SK-N-SH (cell line): Measurements from ENCODE around the gene TMTC2. TPM values are rescaled to one million over a fixed set of nuclear protein-coding genes. Genes with fewer than 3 reads are reported as not detected.

Source experiments
- CTCF ChIA-PET: fragments of 300-600, 350-600 bp; formaldehyde crosslinking; extraction: SDS; loops from one replicate; lab custom pipeline; 2021; lab: Yijun Ruan, JAX
- POLR2A ChIA-PET: fragments of 350-600 bp; sonication (Branson Sonifier 250); formaldehyde crosslinking; extraction: SDS; loops from one replicate; lab custom pipeline; 2020; ENCODE audit warnings: antibody characterized with exemption, inconsistent platforms; lab: Yijun Ruan, JAX
- DNase-seq: peaks from one replicate; pipeline ENCODE4 v3.0.0; 2012
- H2AFZ ChIP-seq: fragments of 200-600 bp; sonication (generic); 2 replicates; pipeline ENCODE4 v1.8.1; 2016; ENCODE audit warnings: antibody characterized with exemption, mild to moderate bottlenecking, low read depth
- H3F3A ChIP-seq: fragments of 200-600 bp; sonication (generic); replicated peaks from 2 replicates; pipeline ENCODE3; 2016; ENCODE audit warnings: antibody characterized with exemption, mild to moderate bottlenecking; ENCODE audit not compliant: insufficient read depth
- H3K27ac ChIP-seq, 2 experiments: fragments of 200-500 bp in 1 of 2; fragments of 200-600 bp in 1 of 2; sonication (Bioruptor generic) in 1 of 2; sonication (generic), shearing (Covaris generic) in 1 of 2; 2 replicates each; pipeline versions ENCODE4 v1.5.1 to v1.6.1; 2014 to 2016; ENCODE audit warnings: low read depth in 2 of 2, inconsistent platforms in 1 of 2, low read length in 1 of 2, mild to moderate bottlenecking in 1 of 2, mixed read lengths in 1 of 2
- H3K27me3 ChIP-seq: fragments of 200-600 bp; sonication (generic), shearing (Covaris generic); 2 replicates; pipeline ENCODE4 v1.6.1; 2016; ENCODE audit warnings: mixed run types; ENCODE audit not compliant: insufficient read depth
- H3K36me3 ChIP-seq, 2 experiments: fragments of 200-500 bp in 1 of 2; fragments of 200-600 bp in 1 of 2; sonication (Bioruptor generic) in 1 of 2; sonication (generic) in 1 of 2; replicated peaks in 1 of 2; 2 replicates each; pipeline versions ENCODE3 to v1.5.1; 2014 to 2016; ENCODE audit warnings: low read length in 1 of 2, mild to moderate bottlenecking in 1 of 2; ENCODE audit not compliant: insufficient read depth in 2 of 2, control insufficient read depth in 1 of 2
- H3K4me1 ChIP-seq, 2 experiments: fragments of 200-500 bp in 1 of 2; fragments of 200-600 bp in 1 of 2; sonication (Bioruptor generic) in 1 of 2; sonication (generic), shearing (Covaris generic) in 1 of 2; 2 replicates each; pipeline versions ENCODE4 v1.5.1 to v1.6.1; 2014 to 2016; ENCODE audit warnings: low read depth in 1 of 2, low read length in 1 of 2, mixed run types in 1 of 2; ENCODE audit not compliant: insufficient read depth in 2 of 2, control insufficient read depth in 1 of 2
- H3K4me2 ChIP-seq: fragments of 200-600 bp; sonication (generic), shearing (Covaris generic); 2 replicates; pipeline ENCODE4 v1.6.1; 2017; ENCODE audit warnings: mixed run types
- H3K4me3 ChIP-seq, 2 experiments: fragments of 200-500 bp in 1 of 2; fragments of 200-600 bp in 1 of 2; sonication (Bioruptor generic) in 1 of 2; sonication (generic), shearing (Covaris generic) in 1 of 2; 2 replicates each; pipeline versions ENCODE4 v1.5.1 to v1.8.1; 2014 to 2016; ENCODE audit warnings: low read depth in 2 of 2, inconsistent platforms in 1 of 2, low read length in 1 of 2, mild to moderate bottlenecking in 1 of 2, mixed read lengths in 1 of 2, moderate library complexity in 1 of 2
- H3K79me2 ChIP-seq: fragments of 200-600 bp; sonication (generic); 2 replicates; pipeline ENCODE4 v1.8.1; 2017; ENCODE audit warnings: mild to moderate bottlenecking; ENCODE audit not compliant: insufficient read depth
- H3K9ac ChIP-seq: fragments of 200-600 bp; sonication (generic); 2 replicates; pipeline ENCODE4 v1.6.1; 2017; ENCODE audit warnings: mixed run types
- H3K9me2 ChIP-seq: fragments of 200-600 bp; sonication (generic); 2 replicates; pipeline ENCODE4 v1.6.1; 2017; ENCODE audit warnings: mixed run types
- H3K9me3 ChIP-seq: fragments of 200-600 bp; sonication (generic); 2 replicates; pipeline ENCODE4 v1.6.1; 2017; ENCODE audit warnings: mixed run types, mild to moderate bottlenecking, moderate library complexity
- H4K20me1 ChIP-seq: fragments of 200-600 bp; sonication (generic); 2 replicates; pipeline ENCODE4 v1.6.1; 2017; ENCODE audit warnings: mild to moderate bottlenecking, mixed run types; ENCODE audit not compliant: insufficient read depth
- EP300 ChIP-seq, 2 experiments: IDR thresholded peaks; 2 replicates each; pipeline versions ENCODE4 v1.4.0 to v1.6.1; 2012; ENCODE audit warnings: borderline replicate concordance in 1 of 2, low read depth in 1 of 2, low read length in 1 of 2
- EZH2phosphoT487 ChIP-seq: fragments of 200-600 bp; sonication (generic); IDR thresholded peaks from 2 replicates; pipeline ENCODE4 v1.6.1; 2017; ENCODE audit warnings: low read depth, mixed run types, mild to moderate bottlenecking, antibody characterized with exemption, moderate library complexity, borderline replicate concordance
- FOXJ3 ChIP-seq: sonication (generic); formaldehyde crosslinking; IDR thresholded peaks from 2 replicates; pipeline ENCODE4 v1.5.1; 2020; ENCODE audit warnings: mild to moderate bottlenecking, missing genetic modification reagents
- FOXM1 ChIP-seq: IDR thresholded peaks from 2 replicates; pipeline ENCODE4 v1.4.0; 2012; ENCODE audit warnings: low read depth, mild to moderate bottlenecking
- NFIC ChIP-seq: IDR thresholded peaks from 2 replicates; pipeline ENCODE4 v1.4.0; 2012; ENCODE audit warnings: borderline replicate concordance
- NRF1 ChIP-seq: IDR thresholded peaks from 2 replicates; pipeline ENCODE4 v1.6.1; 2012; ENCODE audit warnings: low read depth, mild to moderate bottlenecking, low read length
- RAD21 ChIP-seq: IDR thresholded peaks from 2 replicates; pipeline ENCODE4 v1.6.1; 2012; ENCODE audit warnings: mild to moderate bottlenecking, low read length
- SIN3A ChIP-seq: IDR thresholded peaks from 2 replicates; pipeline ENCODE4 v1.6.1; 2012; ENCODE audit warnings: low read depth, mild to moderate bottlenecking, low read length, moderate library complexity, borderline replicate concordance
- TCF12 ChIP-seq: IDR thresholded peaks from 2 replicates; pipeline ENCODE4 v1.4.0; 2012
- WGBS: methylation state at CpG from one replicate; pipeline ENCODE4 v1.1.6; 2017; ENCODE audit warnings: low lambda C conversion rate; 5-methylcytosine and 5-hydroxymethylcytosine counted together
- polyA plus RNA-seq, 3 experiments: library from polyadenylated mRNA; depleted of rRNA; stranded (reverse); fragments of >200 nt; gene quantifications; 2 replicates each; pipeline ENCODE4 v1.2.3, GENCODE V29; 2012
- TF ChIP-seq, protein P1 (sequence below): IDR thresholded peaks from 2 replicates; pipeline ENCODE4; 2012
- TF ChIP-seq, protein P2 (sequence below): IDR thresholded peaks from 2 replicates; pipeline ENCODE4 v1.6.1; 2012; ENCODE audit warnings: mild to moderate bottlenecking, low read depth, low read length, moderate library complexity

Gene TMTC2
- polyA plus RNA-seq, 1 of the 3 experiments (the other 2 are of a cell fraction) = 4.1 TPM

DNA sequence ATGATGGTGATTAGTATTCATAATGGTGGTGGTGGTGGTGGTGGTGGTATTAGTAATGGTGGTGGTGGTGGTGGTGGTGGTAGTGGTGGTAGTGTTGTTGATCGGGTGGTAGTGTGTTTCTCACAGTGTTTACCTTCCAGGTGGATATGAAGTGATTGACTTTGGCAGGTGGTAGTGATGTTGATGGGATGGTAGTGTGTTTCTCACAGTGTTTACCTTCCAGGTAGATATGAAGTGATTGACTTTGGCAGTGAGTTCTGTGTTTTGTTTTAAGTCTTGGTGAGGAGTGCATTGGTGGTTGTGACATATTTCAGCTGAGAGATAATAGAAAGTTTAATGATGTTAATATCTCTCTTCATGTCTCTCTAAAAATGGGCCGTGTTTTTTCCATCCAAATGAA is 189.4 kb downstream of the TMTC2 start (continued):
- no peak for TF ChIP-seq FOXJ3 (CRISPR knock-in tag)
- TF ChIP-seq EZH2phosphoT487 = no peak
- TF ChIP-seq, all 33 proteins: peak for 0

DNA sequence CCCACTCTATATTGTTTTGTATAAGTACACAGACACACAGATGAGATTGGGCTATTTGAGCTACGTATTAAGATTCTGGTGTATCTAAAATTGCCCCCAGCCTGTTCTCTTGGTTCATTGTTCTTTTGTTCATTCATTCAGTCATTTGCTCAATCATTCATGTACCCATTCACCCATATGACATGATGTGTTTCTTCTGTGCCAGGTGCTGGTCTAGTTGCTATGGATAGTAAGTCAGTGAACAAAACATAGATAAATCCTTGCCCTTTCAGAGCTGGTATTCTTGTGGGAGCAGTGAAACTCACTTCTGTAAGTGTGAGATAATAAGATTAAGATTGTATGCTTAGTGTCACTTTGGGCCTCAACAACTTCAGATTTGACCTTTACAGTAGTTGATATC is 191.3 kb downstream of the TMTC2 start:
- H3F3A ChIP-seq = no peaks in the 10 kb centered on the region
- H3K4me3 ChIP-seq = no peak overlapping the region
- H3K79me2 ChIP-seq = no peaks in the 10 kb centered on the region
- H3K4me1 ChIP-seq = peaks cover 0 to 8% of the 10 kb centered on the region in 2 experiments; a peak in 3 of 4 replicates
- no peak overlapping the region for H3K9ac ChIP-seq
- CTCF ChIA-PET = interaction anchor here (1.0 kb wide), 1 partner anchor 9 kb away, joined by 4 read pairs; no protein-coding TSS in a partner anchor
- H3K9me3 ChIP-seq = no peaks in the 10 kb centered on the region
- no peaks in the 10 kb centered on the region for H4K20me1 ChIP-seq
- H3K27ac ChIP-seq = no peak overlapping the region
- POLR2A ChIA-PET = no interaction called here
- no peaks in the 10 kb centered on the region for H3K27me3 ChIP-seq
- H3K9me2 ChIP-seq = no peaks in the 10 kb centered on the region
- no peak for DNase-seq
- 94% methylated on average over 1 of the region's 1 CpG for WGBS
- no peak overlapping the region for H3K4me2 ChIP-seq
- H2AFZ ChIP-seq = no peak overlapping the region
- TF ChIP-seq, protein P1, sequence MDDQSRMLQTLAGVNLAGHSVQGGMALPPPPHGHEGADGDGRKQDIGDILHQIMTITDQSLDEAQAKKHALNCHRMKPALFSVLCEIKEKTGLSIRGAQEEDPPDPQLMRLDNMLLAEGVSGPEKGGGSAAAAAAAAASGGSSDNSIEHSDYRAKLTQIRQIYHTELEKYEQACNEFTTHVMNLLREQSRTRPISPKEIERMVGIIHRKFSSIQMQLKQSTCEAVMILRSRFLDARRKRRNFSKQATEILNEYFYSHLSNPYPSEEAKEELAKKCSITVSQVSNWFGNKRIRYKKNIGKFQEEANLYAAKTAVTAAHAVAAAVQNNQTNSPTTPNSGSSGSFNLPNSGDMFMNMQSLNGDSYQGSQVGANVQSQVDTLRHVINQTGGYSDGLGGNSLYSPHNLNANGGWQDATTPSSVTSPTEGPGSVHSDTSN = no peak
- TF ChIP-seq TCF12 (no peak), NFIC (no peak), FOXM1 (no peak)
- TF ChIP-seq, all 33 proteins: peak for 0
- H3K36me3 ChIP-seq = no peaks in the 10 kb centered on the region

DNA sequence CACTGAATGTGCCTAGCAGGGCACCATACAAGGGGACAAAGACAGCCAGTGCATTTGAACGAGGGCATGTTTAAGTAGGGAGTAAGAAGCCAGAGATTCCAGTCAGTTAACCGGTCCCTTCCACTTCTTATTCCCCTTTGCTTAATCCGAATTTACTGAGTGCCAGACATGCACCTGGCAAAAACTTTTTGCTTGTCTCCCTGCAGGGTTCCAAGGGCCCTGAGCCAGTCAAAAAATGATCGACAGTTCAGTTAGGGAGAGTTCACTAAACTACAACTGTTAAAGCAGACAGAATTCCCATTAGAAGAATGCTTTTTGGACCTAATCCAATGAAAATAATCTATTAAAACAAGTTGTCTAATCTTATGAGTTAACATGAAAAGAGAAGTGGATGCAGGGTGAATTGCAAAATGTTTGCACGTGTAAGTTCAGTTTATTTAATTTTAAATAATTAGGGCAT is 193.8 kb downstream of the TMTC2 start:
- no peak overlapping the region for H2AFZ ChIP-seq
- H4K20me1 ChIP-seq = no peaks in the 10 kb centered on the region
- ChIA-PET CTCF (no interaction called here), POLR2A (no interaction called here)
- H3K27ac ChIP-seq = peak overlapping the region in 1 of 2 experiments; percentile 43; a peak in 2 of 4 replicates
- no peaks in the 10 kb centered on the region for H3K79me2 ChIP-seq
- peak; percentile 18 for DNase-seq
- peak; percentile 2; the same call in 1 of the 2 replicates for TF ChIP-seq RAD21
- TF ChIP-seq NRF1 = no peak
- TF ChIP-seq, protein P2, sequence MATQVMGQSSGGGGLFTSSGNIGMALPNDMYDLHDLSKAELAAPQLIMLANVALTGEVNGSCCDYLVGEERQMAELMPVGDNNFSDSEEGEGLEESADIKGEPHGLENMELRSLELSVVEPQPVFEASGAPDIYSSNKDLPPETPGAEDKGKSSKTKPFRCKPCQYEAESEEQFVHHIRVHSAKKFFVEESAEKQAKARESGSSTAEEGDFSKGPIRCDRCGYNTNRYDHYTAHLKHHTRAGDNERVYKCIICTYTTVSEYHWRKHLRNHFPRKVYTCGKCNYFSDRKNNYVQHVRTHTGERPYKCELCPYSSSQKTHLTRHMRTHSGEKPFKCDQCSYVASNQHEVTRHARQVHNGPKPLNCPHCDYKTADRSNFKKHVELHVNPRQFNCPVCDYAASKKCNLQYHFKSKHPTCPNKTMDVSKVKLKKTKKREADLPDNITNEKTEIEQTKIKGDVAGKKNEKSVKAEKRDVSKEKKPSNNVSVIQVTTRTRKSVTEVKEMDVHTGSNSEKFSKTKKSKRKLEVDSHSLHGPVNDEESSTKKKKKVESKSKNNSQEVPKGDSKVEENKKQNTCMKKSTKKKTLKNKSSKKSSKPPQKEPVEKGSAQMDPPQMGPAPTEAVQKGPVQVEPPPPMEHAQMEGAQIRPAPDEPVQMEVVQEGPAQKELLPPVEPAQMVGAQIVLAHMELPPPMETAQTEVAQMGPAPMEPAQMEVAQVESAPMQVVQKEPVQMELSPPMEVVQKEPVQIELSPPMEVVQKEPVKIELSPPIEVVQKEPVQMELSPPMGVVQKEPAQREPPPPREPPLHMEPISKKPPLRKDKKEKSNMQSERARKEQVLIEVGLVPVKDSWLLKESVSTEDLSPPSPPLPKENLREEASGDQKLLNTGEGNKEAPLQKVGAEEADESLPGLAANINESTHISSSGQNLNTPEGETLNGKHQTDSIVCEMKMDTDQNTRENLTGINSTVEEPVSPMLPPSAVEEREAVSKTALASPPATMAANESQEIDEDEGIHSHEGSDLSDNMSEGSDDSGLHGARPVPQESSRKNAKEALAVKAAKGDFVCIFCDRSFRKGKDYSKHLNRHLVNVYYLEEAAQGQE = no peak
- TF ChIP-seq SIN3A = no peak
- peak in 1 of 2 experiments; percentile 49; a peak in 1 of 4 replicates for TF ChIP-seq EP300 (IDR thresholded peaks at IDR 0.05; ENCODE audit: borderline replicate concordance in 1 of 2, low read depth in 1 of 2, low read length in 1 of 2)
- TF ChIP-seq, protein P1 = peak; percentile 23; the same call in 1 of the 2 replicates
- peaks cover 0 to 8% of the 10 kb centered on the region in 2 experiments; a peak in 3 of 4 replicates for H3K4me1 ChIP-seq
- WGBS = 25% methylated on average over 5 of the region's 5 CpGs
- H3K36me3 ChIP-seq = no peaks in the 10 kb centered on the region
- H3K4me3 ChIP-seq = no peak overlapping the region
- H3K9me2 ChIP-seq = no peaks in the 10 kb centered on the region
- H3K9me3 ChIP-seq = no peaks in the 10 kb centered on the region
- H3K4me2 ChIP-seq = no peak overlapping the region
- H3K27me3 ChIP-seq = no peaks in the 10 kb centered on the region
- no peak overlapping the region for H3K9ac ChIP-seq
- no peaks in the 10 kb centered on the region for H3F3A ChIP-seq
